H9 (cell line): ENCODE results near the gene MCRIP1. TPM values are rescaled to one million over a fixed set of nuclear protein-coding genes. Genes with fewer than 3 reads are reported as not detected.

ENCODE experiments used
- DNase-seq: peaks from one replicate; pipeline ENCODE4 v3.0.0-alpha.2; 2017
- H2AFZ ChIP-seq: one replicate; pipeline ENCODE4 v1.6.1; 2013; ENCODE audit warnings: mild to moderate bottlenecking, low read length, control low read depth, moderate library complexity
- H2AK5ac ChIP-seq: 2 replicates; pipeline ENCODE4 v1.6.1; 2013; ENCODE audit warnings: low read length, control low read depth, mixed read lengths; ENCODE audit not compliant: insufficient read length
- H2BK120ac ChIP-seq: one replicate; pipeline ENCODE4 v1.6.1; 2013; ENCODE audit warnings: low read depth, mild to moderate bottlenecking, low read length, control low read depth, inconsistent platforms; ENCODE audit not compliant: poor library complexity, severe bottlenecking
- H2BK12ac ChIP-seq: 2 replicates; pipeline ENCODE4 v1.6.1; 2013; ENCODE audit warnings: low read length, control low read depth, mixed read lengths, low read depth; ENCODE audit not compliant: insufficient read length
- H2BK15ac ChIP-seq: 2 replicates; pipeline ENCODE4 v1.6.1; 2013; ENCODE audit warnings: low read depth, low read length, control low read depth
- H2BK20ac ChIP-seq: one replicate; pipeline ENCODE4 v1.6.1; 2013; ENCODE audit warnings: low read depth, mild to moderate bottlenecking, low read length, control low read depth, inconsistent platforms; ENCODE audit not compliant: poor library complexity, severe bottlenecking
- H2BK5ac ChIP-seq: 2 replicates; pipeline ENCODE4 v1.6.1; 2013; ENCODE audit warnings: low read length, control low read depth, mixed read lengths; ENCODE audit not compliant: insufficient read length
- H3K14ac ChIP-seq: 2 replicates; pipeline ENCODE4 v1.6.1; 2013; ENCODE audit warnings: low read length, control low read depth; ENCODE audit not compliant: insufficient read depth
- H3K18ac ChIP-seq: 2 replicates; pipeline ENCODE4 v1.6.1; 2013; ENCODE audit warnings: low read depth, mild to moderate bottlenecking, mixed read lengths, low read length, control low read depth; ENCODE audit not compliant: insufficient read length
- H3K23ac ChIP-seq: 2 replicates; pipeline ENCODE4 v1.6.1; 2013; ENCODE audit warnings: low read length, control low read depth, mixed read lengths, low read depth; ENCODE audit not compliant: insufficient read length
- H3K23me2 ChIP-seq: 2 replicates; pipeline ENCODE4 v1.6.1; 2013; ENCODE audit warnings: low read depth, mild to moderate bottlenecking, mixed read lengths, low read length, control low read depth; ENCODE audit not compliant: insufficient read length, poor library complexity, severe bottlenecking
- H3K27ac ChIP-seq: 2 replicates; pipeline ENCODE4 v1.5.1; 2013; ENCODE audit warnings: low read length, control low read depth, mixed read lengths, low read depth; ENCODE audit not compliant: insufficient read length
- H3K27me3 ChIP-seq: 2 replicates; pipeline ENCODE4 v1.6.1; 2013; ENCODE audit warnings: low read length, control low read depth, inconsistent platforms; ENCODE audit not compliant: insufficient read depth
- H3K4ac ChIP-seq: 2 replicates; pipeline ENCODE4 v1.6.1; 2013; ENCODE audit warnings: low read depth, mild to moderate bottlenecking, control low read depth, inconsistent platforms, low read length, moderate library complexity
- H3K4me1 ChIP-seq: 2 replicates; pipeline ENCODE4 v1.6.1; 2013; ENCODE audit warnings: low read length, control low read depth, inconsistent platforms; ENCODE audit not compliant: insufficient read depth
- H3K4me2 ChIP-seq: 2 replicates; pipeline ENCODE4 v1.6.1; 2013; ENCODE audit warnings: low read length, control low read depth, mixed read lengths; ENCODE audit not compliant: insufficient read length, insufficient read depth
- H3K56ac ChIP-seq: 2 replicates; pipeline ENCODE4 v1.6.1; 2013; ENCODE audit warnings: low read depth, mild to moderate bottlenecking, mixed read lengths, low read length, control low read depth; ENCODE audit not compliant: insufficient read length
- H3K79me1 ChIP-seq: 2 replicates; pipeline ENCODE4 v1.6.1; 2013; ENCODE audit warnings: low read depth, mild to moderate bottlenecking, moderate library complexity, low read length, control low read depth, inconsistent platforms; ENCODE audit not compliant: insufficient read depth, poor library complexity, severe bottlenecking
- H3K79me2 ChIP-seq: 2 replicates; pipeline ENCODE4 v1.6.1; 2013; ENCODE audit warnings: low read length, control low read depth, inconsistent platforms; ENCODE audit not compliant: insufficient read depth
- H3K9ac ChIP-seq: 2 replicates; pipeline ENCODE4 v1.6.1; 2013; ENCODE audit warnings: low read length, control low read depth, mixed read lengths; ENCODE audit not compliant: insufficient read length; ENCODE audit errors: extremely low read depth
- H3K9me3 ChIP-seq: one replicate; pipeline ENCODE4 v1.6.1; 2013; ENCODE audit warnings: low read depth, low read length, inconsistent platforms; ENCODE audit not compliant: control insufficient read depth
- H3T11ph ChIP-seq: one replicate; pipeline ENCODE4 v1.6.1; 2013; ENCODE audit warnings: mild to moderate bottlenecking, low read length, control low read depth, inconsistent platforms
- H4K20me1 ChIP-seq: one replicate; pipeline ENCODE4 v1.6.1; 2013; ENCODE audit not compliant: control insufficient read depth, insufficient read length, insufficient read depth
- H4K5ac ChIP-seq: 2 replicates; pipeline ENCODE4 v1.6.1; 2013; ENCODE audit warnings: low read depth, mild to moderate bottlenecking, mixed read lengths, low read length, control low read depth; ENCODE audit not compliant: insufficient read length
- H4K8ac ChIP-seq: replicated peaks from 2 replicates; pipeline ENCODE4 v1.6.1; 2013; ENCODE audit warnings: low read length, control low read depth, mixed read lengths, low read depth; ENCODE audit not compliant: insufficient read length
- H4K91ac ChIP-seq: 2 replicates; pipeline ENCODE4 v1.6.1; 2013; ENCODE audit warnings: low read depth, mild to moderate bottlenecking, moderate library complexity, mixed read lengths, low read length, control low read depth; ENCODE audit not compliant: insufficient read length
- H3K27ac Mint-ChIP-seq, 3 experiments: 2 replicates in 2 of 3; 3 replicates in 1 of 3; pipeline ENCODE4 v1.8.0; 2020 to 2021; ENCODE audit warnings: mixed read lengths in 3 of 3, mild to moderate bottlenecking in 1 of 3, moderate library complexity in 1 of 3
- H3K27me3 Mint-ChIP-seq: 2 replicates; pipeline ENCODE4 v1.8.0; 2021; ENCODE audit warnings: low read depth, mild to moderate bottlenecking, moderate library complexity, mixed read lengths
- H3K36me3 Mint-ChIP-seq, 3 experiments: 2 replicates in 2 of 3; 3 replicates in 1 of 3; pipeline ENCODE4 v1.8.0; 2020 to 2021; ENCODE audit warnings: low read depth in 3 of 3, mixed read lengths in 3 of 3; ENCODE audit not compliant: insufficient read depth in 1 of 3
- H3K4me1 Mint-ChIP-seq, 2 experiments: 2 replicates each; pipeline ENCODE4 v1.8.0; 2020; ENCODE audit warnings: mixed read lengths in 2 of 2
- H3K4me3 Mint-ChIP-seq, 2 experiments: 2 replicates in 1 of 2; 3 replicates in 1 of 2; pipeline ENCODE4 v1.8.0; 2020 to 2021; ENCODE audit warnings: mild to moderate bottlenecking in 2 of 2, mixed read lengths in 2 of 2, moderate library complexity in 1 of 2
- H3K9me3 Mint-ChIP-seq, 2 experiments: 2 replicates in 1 of 2; 3 replicates in 1 of 2; pipeline ENCODE4 v1.8.0; 2020; ENCODE audit warnings: mild to moderate bottlenecking in 2 of 2, mixed read lengths in 2 of 2, moderate library complexity in 1 of 2
- WGBS: extraction: QIAGEN DNeasy Blood & Tissue Kit; methylation state at CpG from one replicate; pipeline ENCODE4 v1.1.7; 2013; ENCODE audit warnings: missing lambda C conversion rate, low lambda C conversion rate, mixed read lengths; ENCODE audit not compliant: insufficient read length; ENCODE audit errors: extremely low coverage; 5-methylcytosine and 5-hydroxymethylcytosine counted together
- total RNA-seq: library from RNA; stranded (reverse); gene quantifications from 2 replicates; pipeline ENCODE4 v1.2.1, GENCODE V29; 2021
- TF ChIP-seq, protein P1 (sequence below): fragments of 200-600 bp; sonication (generic); conservative IDR thresholded peaks from 3 replicates; pipeline ENCODE4 v1.8.0; 2021; ENCODE audit warnings: antibody characterized with exemption, mild to moderate bottlenecking

MCRIP1 gene
- total RNA-seq, 1 experiment from 2014 or later = 118 TPM

DNA sequence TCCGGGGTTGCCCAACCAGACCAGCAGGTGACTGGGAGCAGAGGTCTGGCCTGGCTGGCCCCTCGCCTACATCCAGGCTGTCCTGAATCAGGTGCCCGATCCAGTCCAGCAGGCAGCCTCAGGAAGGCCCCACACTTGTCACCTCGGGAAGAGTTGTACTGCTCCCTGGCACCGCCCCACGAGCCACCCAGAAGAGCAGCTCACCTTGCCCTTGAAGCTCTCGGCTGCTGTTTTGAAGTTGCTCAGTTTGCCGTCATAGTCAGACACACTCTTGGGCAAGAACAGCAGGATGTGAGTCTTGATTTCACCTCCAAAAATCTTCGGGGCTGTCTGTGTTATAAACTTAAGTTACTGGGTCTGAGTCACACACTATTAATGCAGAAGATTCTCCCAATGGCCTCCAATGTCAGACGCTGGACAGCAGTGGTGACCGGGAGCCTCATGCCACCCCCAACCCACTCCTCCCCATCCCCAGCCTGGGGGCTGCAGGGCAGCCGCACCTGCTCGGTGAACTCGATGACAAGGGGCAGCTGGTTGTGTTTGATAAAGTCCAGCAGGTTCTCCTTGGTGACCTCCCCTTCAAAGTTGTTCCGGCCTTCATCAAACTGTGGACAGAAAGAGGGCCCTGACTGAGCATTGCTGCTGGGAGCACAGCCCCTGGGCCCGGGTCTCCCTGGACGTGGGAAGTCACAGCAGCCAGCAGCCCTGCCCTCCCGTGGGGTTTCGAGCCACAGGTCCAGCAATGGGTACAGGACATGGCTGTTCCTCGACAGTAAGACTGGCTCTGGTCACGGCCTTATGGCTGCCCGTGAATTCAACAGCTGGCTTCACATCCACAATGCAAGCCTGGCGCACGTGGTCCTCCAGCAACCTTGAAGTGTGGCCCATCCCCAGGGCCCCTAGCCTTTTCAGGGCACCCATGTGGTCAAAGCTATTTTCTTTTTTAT lies 13.9 kb upstream of the MCRIP1 start:
- Histone ChIP-seq H3T11ph (no peak overlapping the region), H3K27me3 (no peaks in the 10 kb centered on the region), H4K8ac (no peak overlapping the region), H3K14ac (no peak overlapping the region), H2AK5ac (no peak overlapping the region), H3K56ac (no peak overlapping the region), H3K23ac (no peak overlapping the region), H3K18ac (no peak overlapping the region), H3K4me2 (no peak overlapping the region), H3K4me1 (no peaks in the 10 kb centered on the region), H3K79me2 (no peaks in the 10 kb centered on the region), H3K27ac (no peak overlapping the region), H3K9ac (no peak overlapping the region), H2BK120ac (no peak overlapping the region), H3K23me2 (no peaks in the 10 kb centered on the region), H2BK20ac (no peak overlapping the region), H3K4ac (no peak overlapping the region), H4K91ac (no peak overlapping the region), H4K5ac (no peak overlapping the region), H2AFZ (no peak overlapping the region), H3K79me1 (no peaks in the 10 kb centered on the region), H4K20me1 (peaks cover 2% of the 10 kb centered on the region), H3K9me3 (no peaks in the 10 kb centered on the region), H2BK12ac (no peak overlapping the region), H2BK15ac (no peak overlapping the region), H2BK5ac (no peak overlapping the region)
- Mint-ChIP-seq H3K36me3 (peaks cover 29 to 70% (median 53%) of the 10 kb centered on the region in 3 experiments; a peak in 6 of 7 replicates), H3K27me3 (no peaks in the 10 kb centered on the region), H3K27ac (no peak overlapping the region), H3K4me1 (no peaks in the 10 kb centered on the region), H3K4me3 (no peak overlapping the region), H3K9me3 (no peaks in the 10 kb centered on the region)
- no CpG with 5 or more reads among the region's 24 CpGs for WGBS
- TF ChIP-seq, protein P1, sequence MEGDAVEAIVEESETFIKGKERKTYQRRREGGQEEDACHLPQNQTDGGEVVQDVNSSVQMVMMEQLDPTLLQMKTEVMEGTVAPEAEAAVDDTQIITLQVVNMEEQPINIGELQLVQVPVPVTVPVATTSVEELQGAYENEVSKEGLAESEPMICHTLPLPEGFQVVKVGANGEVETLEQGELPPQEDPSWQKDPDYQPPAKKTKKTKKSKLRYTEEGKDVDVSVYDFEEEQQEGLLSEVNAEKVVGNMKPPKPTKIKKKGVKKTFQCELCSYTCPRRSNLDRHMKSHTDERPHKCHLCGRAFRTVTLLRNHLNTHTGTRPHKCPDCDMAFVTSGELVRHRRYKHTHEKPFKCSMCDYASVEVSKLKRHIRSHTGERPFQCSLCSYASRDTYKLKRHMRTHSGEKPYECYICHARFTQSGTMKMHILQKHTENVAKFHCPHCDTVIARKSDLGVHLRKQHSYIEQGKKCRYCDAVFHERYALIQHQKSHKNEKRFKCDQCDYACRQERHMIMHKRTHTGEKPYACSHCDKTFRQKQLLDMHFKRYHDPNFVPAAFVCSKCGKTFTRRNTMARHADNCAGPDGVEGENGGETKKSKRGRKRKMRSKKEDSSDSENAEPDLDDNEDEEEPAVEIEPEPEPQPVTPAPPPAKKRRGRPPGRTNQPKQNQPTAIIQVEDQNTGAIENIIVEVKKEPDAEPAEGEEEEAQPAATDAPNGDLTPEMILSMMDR = no peak
- DNase-seq = no peak
